ENCODE measurements around the gene ANGEL1. TPM values are rescaled to one million over a fixed set of nuclear protein-coding genes. Genes with fewer than 3 reads are reported as not detected.

ANGEL1 gene
- total RNA-seq, 1 donor from 2014 or later, result 20.1 TPM

DNA sequence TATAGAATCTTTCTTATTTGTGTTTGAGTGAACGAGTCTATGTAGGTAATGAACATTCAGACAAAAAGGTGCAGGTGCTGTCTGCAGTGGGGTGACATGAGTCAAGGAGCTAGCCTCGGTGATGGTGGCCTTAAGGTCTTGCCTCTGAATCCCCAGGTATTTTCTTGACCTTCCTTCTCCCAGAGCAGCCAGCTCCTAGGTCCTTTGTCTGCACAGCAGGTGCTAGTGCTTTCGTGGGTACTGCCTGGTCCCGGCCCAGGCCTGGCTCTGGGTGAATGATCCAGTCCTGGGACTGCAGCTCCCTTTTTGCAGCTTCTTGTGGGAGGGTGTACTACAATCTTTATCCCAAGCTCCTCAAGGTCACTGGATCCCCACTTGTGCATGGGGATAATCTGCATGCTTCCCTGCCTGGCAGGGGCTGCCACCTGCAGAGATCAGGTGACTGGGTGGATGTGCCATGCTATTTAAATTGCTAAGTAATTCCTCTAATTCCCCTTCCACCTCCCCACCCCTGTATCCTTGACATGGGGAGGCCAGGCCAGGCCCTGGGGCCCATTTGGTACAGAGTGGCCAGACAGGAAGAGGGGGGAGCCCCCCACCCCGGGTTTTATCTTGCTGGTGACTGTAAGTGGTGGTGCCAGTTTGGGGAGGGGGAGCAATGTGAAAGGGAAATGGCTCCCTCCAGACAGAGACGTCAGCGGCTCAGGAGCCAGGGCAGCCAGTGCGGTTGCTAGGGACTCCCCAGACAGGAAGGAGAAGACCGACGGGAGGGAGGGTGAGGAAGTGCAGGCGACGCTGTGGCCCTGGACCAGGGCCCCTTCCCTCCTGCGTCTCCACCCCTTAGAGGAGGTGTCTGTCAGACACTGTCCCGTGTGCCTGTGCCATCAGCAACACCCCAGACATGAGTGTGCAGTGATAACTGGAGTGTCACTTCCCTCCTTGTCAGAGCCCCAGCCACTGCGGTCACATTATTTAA lies 44.7 kb downstream of the ANGEL1 start:
- no peak for DNase-seq (ENCODE audit: extremely low read depth, low read depth, low spot score)

DNA sequence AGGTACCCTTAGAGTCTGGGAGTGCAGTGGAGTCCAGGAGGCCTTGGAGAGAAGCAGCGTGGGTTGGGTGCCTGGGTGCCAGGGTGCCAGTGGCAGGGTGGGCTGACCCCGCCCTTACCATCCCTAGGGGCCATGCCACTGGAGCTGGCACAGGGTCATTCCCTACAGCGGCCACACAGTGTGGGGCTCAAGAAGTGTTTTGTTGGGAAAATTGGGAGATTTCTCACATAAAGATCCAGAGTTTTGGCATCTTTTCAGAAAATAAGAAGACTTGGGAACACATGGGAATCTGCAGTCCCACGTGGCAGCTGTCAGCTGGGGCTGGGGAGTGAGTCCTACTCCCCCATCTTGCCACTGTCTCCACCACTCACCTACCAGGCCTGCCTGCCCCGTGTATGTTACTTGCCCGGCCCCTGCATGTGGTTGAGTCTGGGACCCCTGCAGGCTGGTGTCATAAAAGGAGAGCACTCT lies 47.2 kb downstream of the ANGEL1 start:
- DNase-seq (ENCODE audit: extremely low read depth, low read depth, low spot score), result no peak

DNA sequence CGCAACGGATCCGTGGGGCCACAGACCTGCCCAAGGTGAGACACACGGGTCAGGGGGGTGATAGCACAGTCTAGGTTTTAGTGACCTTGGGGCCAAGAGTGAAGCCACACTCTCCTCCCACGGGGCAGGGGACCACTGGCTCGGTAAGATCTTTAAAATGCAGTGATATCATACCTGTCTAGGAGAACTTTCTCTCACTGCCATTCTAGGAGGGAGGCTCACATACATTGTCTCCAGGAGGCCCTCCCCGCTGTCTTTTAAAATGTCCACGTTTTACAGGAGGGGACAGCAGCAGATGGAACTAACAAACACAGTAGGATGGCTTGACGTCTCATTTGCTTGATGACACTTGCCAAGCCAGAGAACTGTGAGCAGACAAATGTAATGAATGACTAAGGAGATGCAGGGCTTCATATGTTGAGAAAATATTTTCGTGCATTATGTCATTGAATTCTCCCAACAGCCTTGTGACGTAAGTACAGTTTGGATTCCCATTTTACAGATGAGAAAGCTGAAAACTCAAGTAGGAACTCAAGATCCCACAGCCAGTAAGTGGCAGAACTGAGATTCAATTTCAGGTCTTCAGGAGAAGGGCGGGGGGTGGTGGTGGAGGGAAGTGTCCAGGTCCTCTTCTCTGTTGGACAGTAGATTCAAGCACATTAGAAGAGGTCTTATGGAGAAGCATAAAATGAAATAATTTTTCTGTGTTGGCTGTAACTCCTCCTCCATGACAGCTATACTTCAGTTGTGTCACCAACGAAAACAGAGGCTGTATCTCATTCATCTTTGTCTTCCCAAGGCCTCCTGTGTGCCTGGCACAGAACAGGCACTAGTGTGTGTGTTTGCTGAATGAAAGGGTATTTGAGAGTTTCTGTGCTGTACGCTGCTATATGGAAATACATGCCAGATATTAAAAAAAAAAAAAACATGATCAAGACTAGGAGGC lies 49.3 kb downstream of the ANGEL1 start:
- no peak for DNase-seq (ENCODE audit: extremely low read depth, low read depth, low spot score)

DNA sequence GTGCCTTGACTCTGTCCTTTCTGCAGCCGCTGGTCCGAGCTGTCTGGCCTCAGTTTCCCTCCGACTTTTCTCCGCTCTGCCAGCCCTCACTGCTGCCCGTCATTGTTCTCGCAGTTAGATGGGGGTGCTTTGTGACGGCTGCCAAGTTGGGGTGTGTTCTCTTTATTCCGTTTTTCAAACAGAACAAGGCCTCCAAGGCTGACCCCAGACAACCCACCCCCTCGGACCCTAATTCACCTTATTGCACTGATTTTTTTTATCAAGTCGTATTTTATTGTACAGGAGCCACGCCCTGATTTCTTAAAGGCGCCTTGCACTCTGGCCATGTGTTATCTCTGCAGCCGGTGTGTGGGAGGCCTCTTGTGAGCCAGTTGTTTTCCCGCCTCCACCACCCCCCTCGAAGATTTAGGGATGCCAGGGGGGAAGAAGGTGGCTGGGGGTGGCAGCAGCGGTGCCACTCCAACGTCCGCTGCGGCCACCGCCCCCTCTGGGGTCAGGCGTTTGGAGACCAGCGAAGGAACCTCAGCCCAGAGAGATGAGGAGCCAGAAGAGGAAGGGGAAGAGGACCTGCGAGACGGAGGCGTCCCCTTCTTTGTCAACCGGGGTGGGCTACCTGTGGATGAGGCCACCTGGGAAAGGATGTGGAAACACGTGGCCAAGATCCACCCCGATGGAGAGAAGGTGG lies 50.1 kb downstream of the ANGEL1 start:
- DNase-seq (ENCODE audit: extremely low read depth, low read depth, low spot score), result no peak

DNA sequence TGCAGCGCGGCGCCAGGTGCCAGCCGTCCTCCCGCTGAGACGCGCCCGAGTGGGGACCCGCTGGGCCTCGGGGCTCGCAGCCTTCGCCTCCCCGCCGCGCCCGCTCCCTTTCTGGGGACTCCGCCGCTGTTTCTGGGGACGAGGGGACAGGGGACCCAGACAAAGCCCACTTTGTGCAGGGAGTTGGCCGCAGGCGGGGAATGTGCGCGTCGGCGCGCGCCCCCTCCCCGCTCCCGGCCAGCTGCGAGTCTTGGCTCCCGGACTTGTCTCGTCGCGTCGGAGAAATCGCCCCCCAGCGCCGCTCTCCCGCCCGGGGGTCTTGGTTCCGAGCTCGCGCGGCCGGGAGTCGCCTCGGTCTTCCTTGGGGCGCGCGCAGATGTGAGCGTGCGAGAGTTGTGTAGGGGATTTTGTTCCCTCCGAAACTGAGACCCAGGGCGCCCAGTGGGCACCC lies 50.7 kb downstream of the ANGEL1 start:
- no peak for DNase-seq (ENCODE audit: extremely low read depth, low read depth, low spot score)

DNA sequence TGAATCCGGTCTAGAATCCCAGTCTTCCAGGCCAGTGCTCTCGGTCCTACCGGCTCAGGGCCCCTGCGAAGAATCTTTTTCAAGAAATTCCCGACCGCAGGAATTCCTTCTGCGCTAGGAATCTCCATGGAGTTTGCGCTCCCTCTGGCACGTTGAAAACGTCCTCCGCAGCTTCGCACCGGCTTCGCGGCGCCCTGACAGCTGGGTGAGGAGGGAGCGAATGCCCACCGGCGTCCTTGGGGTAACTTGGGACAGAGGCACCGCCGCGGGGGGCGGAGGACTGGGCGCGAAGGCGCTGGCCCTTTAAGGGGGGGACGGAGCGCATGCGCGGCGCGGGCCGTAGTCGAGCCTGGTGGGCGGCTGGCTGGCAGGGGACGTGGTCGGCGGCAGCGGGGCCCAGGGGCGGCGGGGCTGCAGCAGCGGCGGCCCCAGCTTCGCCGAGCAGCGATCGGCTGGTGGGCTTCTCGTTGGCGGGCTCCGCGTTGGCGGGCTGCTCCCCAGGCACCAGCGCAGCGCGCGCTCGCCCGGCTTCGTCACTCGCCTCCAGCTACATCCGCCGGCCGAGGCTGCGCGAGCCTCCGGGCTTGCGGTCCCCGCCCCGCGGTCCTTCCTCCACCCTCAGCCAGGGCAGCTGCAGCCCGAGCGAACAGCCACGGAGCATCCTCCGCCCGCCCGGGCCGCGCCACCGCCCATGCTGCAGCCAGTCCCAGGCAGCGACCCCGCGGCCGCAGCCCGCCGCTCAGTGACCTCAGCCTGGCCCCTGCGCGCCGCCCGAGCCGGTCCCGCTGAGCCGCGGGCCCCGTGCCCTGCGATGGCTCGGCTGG lies 51.3 kb downstream of the ANGEL1 start, which contains the start of gene VASH1:
Gene VASH1, plus strand, starts transcription at position 333 of the 824 bp plus-strand sequence. CDS start 1,354 bp downstream, outside the sequence.
- no peak for DNase-seq (ENCODE audit: extremely low read depth, low read depth, low spot score)

DNA sequence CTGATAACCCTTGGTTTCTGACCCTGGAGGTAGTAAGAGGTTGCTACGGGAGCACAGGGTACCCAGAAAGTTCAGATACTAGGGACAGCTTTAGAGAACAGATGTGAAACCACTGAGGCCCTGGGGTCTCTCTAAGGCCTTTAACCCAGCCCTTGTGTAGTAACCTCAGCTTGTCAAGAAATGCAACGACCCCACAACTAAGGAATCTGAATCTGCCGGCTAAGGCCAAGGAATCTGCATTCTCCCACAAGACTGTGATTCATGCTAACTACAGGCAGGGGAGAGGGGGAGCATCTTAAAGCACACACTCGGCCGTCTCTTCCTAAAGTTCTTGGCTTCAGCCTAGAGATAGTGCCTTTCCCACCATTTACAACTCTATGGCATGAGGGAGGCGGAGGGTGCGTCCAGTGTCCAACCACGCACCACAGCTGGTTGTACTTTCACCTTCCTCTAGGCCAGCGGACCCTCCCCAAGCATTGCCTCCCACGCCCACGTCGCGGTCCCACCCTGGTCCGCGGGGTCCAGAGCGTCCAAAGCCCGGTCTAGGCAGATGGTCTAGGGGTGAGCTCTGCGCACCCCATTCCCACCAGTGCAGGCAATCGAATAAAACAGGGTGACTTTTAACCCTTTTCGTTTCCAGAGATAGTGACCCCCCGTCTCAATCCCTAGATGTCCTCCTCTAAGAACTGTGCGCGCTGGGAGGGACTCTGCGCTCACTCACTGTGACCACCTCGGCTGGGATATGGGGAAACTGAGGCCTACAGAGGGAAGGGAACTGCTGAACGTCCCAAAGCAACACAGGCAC lies 52.1 kb downstream of the ANGEL1 start:
- no peak for DNase-seq (ENCODE audit: extremely low read depth, low read depth, low spot score)

DNA sequence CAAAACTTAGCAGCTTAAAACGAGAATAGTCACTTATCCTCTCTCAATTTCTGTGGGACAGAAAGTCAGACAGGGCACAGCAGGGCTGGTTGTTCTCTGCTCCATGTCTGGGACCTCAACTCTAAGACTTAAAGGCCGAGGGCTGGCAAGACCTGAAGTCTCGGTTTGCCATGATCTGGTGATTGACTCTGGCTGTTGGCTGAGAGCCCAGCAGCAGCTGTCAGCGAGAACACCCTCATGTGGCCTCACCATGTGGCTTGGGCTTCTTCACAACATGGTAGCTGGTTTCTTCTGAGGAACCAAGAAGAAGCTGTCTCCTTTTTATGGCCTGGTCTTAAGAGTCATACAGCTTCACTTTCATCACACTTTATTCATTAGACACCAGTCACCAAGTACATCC lies 53.1 kb downstream of the ANGEL1 start:
- DNase-seq (ENCODE audit: extremely low read depth, low read depth, low spot score), result no peak

DNA sequence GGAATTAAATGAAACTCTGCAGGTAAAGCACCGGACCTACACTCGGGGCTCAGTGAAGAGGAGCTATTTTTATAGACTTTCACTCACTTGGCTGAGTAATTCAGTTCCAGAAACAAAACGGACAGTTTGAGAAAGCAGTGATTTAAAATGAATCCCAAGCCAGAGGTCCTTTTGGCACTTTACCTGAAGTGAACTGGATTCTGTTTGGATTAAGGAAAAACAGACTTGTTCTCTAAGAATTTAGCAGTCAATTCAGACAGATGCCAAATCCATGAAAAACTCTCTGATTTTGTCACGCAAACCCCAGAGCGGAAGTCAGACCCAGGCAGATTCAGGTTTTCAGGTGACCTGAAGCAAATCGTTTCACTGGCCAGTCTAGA lies 56.3 kb downstream of the ANGEL1 start:
- DNase-seq (ENCODE audit: extremely low read depth, low read depth, low spot score), result no peak

DNA sequence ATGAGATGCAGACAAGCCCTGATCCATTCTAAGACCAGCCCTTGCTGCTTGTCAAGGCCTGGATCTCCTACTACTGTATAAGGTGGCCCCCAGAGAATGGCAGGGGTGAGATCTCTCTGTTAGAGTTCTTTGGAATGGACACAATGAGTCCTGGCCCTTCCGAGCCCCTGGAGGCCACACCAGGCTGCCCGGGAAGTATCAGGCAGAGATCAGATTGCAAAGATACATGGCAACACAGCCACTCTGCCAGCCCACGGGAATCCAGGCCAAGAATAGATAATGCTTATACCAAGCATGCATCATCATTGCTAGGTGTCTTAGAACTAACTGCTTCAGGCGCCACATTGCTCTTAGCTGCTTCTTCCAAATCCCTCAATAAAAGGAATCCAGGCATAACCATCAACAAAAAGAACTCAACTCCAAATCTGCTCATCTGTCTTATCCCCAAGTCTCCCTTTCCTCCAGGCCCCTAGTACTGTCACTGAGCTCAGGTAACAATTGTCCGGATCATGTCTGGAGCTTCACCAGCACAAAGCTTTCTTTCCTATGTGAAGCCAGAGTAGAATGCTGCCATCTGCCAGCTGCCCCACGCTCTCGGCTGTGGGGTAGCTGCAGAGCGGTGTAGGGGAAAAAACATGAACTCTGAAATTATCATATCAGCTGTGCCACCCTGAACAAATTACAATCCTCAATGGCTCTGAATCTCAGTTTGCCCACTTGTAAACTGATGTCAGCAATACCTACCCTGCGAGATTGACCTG lies 56.9 kb downstream of the ANGEL1 start:
- DNase-seq (ENCODE audit: extremely low read depth, low read depth, low spot score), result no peak

DNA sequence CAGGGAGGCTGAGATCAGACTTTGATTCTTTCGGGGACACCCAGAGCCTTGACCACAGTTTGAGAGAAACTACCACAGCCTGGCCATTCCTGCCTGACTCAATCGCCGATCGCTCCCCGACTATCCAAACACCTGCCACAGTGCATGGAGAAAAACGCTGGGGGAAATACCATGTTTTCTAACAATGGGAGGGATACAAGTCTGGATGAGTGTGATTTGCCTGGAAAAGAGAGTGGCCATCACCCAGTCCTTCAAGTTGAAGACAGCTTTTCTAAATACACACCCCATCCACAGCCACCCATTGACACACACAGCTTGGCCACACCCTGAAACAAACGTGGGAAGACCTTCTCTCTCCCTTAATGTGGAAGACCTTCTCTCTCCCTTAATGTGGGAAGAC lies 58.1 kb downstream of the ANGEL1 start:
- no peak for DNase-seq (ENCODE audit: extremely low read depth, low read depth, low spot score)

DNA sequence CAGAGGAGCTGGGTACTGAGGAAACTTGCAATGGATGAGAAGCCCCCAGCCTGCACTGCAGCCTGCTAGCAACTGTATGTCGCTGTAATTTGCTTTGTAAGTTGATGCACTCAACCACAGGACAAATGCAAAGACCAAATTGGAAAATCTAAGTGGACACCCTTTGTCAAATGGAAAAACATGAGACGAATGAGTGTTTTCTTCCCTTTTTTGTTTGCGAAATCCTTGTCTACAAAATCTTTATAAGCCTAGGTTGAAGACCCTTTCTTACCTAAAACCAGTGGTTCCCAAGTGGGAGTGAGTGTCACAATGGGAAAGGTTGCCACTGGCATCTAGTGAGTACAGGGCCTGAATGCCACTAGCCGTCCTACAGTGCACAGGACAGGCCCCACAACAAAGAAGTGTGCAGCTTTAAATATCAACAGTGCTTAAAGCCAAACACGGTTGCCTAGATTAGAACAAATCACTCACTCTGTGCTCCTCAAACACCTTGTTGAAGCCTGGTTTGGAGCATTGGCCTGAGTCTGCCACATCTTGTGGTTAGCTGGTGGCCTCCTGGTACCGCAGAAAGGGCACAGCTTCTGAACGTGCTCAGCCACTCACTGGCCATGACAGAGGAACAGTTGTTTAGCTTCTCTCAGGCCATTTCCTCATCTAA lies 59.0 kb downstream of the ANGEL1 start:
- DNase-seq (ENCODE audit: extremely low read depth, low read depth, low spot score), result no peak

DNA sequence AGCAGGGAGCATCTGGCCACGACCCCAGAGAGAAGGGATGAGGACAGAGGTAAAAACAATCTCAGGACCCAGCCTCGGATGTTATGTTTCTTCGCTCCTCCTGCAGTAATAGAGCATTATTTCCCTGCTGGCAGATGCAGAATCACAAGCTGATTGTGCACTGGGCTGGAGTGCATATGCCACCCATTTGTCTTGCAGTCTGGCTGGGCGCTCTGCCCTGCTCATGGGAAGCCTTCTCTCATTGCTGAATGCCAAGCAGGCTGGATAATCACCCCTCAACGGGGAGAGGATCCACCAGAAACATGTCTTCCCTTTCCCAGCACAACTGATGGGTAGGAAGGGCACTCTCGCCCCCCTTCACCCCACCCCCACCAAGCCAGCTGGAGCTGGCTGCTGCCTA lies 59.9 kb downstream of the ANGEL1 start:
- no peak for DNase-seq (ENCODE audit: extremely low read depth, low read depth, low spot score)

DNA sequence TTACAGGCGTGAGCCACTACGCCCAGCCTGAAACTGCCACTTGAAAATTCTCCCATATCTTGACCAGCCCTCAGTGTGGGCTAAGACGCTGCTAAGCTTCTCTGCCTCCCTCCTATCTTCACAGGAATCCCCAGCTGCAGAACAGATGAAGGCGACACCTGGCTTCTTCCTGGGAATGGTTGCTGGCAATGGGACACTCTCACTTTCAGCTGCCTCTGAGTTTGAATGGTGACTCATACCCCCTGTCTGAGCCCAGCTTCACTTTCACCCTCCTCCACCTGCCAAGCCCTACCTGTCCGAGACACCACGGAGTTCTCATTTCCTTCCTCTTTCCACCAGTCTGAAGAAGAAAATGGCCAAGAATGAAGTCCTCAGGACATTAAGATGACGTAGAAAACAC lies 69.7 kb downstream of the ANGEL1 start:
- no peak for DNase-seq (ENCODE audit: extremely low read depth, low read depth, low spot score)

DNA sequence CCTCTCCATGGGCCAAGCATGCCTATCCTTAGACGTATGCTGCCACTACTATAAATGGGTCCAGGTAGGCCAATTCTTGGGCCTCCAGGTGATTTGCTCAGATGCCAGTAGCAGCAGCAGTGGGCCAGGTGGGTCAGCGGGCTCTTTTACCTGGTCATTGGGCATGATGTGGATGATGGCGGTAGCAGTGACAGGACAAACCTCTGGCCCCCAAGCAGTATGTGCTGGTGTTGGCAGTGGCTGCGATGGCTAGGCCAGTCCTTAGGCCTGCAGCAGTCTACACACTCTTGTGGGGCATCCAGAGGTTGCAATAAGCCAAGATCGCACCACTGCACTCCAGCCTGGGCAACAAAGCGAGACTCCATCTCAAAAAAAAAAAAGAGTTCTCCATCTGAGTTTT lies 70.5 kb downstream of the ANGEL1 start:
- no peak for DNase-seq (ENCODE audit: extremely low read depth, low read depth, low spot score)

DNA sequence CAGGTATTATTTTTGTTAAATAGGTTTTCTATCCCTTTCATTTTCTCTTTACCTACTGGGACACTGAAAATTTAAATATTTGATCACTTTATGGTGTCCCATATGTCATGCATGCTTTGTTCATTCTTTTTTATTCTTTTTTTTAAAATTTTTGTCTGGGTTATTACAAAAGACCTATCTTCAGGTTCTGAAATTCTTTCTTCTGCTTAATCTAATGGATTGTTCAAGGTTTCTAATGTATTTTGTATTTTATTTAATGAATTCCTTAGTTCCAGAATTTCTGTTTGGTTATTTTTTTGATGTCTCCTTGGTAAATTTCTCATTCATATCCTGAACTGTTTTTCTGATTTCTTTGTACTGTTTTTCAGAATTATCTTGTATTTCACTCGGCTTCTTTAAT lies 71.6 kb downstream of the ANGEL1 start:
- no peak for DNase-seq (ENCODE audit: extremely low read depth, low read depth, low spot score)
